Breast epithelium (tissue), 3 donors: ENCODE measurements around the gene UBL7.

Experiments
- CTCF ChIP-seq, 3 donors: fragments of 450-650 bp; IDR thresholded peaks; one replicate each; pipeline ENCODE4 v1.5.1; 2016 to 2017; ENCODE audit warnings: antibody characterized with exemption in 3 of 3, mild to moderate bottlenecking in 3 of 3, moderate library complexity in 3 of 3
- POLR2A ChIP-seq: fragments of 450-650 bp; IDR thresholded peaks from one replicate; pipeline ENCODE4 v1.6.1; 2016; ENCODE audit warnings: antibody characterized with exemption, mild to moderate bottlenecking, moderate library complexity

GRCh38 chr15:74506515-74506840 is 45.5 kb upstream of the UBL7 start:
- TF ChIP-seq POLR2A (no peak), CTCF (IDR thresholded peaks at IDR 0.05) (no peak)
